ENCODE measurements around the gene SUSD2. TPM values are rescaled to one million over a fixed set of nuclear protein-coding genes. Genes with fewer than 3 reads are reported as not detected.

Gene SUSD2
- total RNA-seq, 1 experiment from 2014 or later = 2.5 TPM

- no peak overlapping the region for H3K27ac Mint-ChIP-seq (ENCODE audit: unreplicated experiment)
- no TSS peak for BruUV-seq (replicated peaks)
Measured at GRCh38 chr22:24148266-24149197, 32.8 kb upstream of the SUSD2 start.

GRCh38 chr22:24149198-24149590 lies 32.1 kb upstream of the SUSD2 start:
- Mint-ChIP-seq H3K36me3 (ENCODE audit: insufficient read depth, unreplicated experiment) (no peaks in the 10 kb centered on the region), H3K4me3 (ENCODE audit: low read depth, unreplicated experiment) (no peak overlapping the region), H3K27ac (ENCODE audit: unreplicated experiment) (no peak overlapping the region), H3K4me1 (ENCODE audit: low read depth, unreplicated experiment) (peaks cover 20% of the 10 kb centered on the region), H3K27me3 (ENCODE audit: unreplicated experiment) (no peaks in the 10 kb centered on the region), H3K9me3 (ENCODE audit: low read depth, unreplicated experiment) (no peaks in the 10 kb centered on the region)
- no peak for TF ChIP-seq CTCF (IDR thresholded peaks at IDR 0.05; ENCODE audit: unreplicated experiment)
- DNase-seq = no peak
- BruUV-seq (replicated peaks) = no TSS peak
- CTCF ChIA-PET = no interaction called here
- intact Hi-C loops (cut with micrococcal nuclease; ENCODE audit: unreplicated experiment) = no loop called here

More at GRCh38 chr22:24148266-24149197, 32.8 kb upstream of the SUSD2 start:
- CTCF ChIA-PET = no interaction called here
- no peak for DNase-seq
- Mint-ChIP-seq H3K4me3 (ENCODE audit: low read depth, unreplicated experiment) (no peak overlapping the region), H3K9me3 (ENCODE audit: low read depth, unreplicated experiment) (no peaks in the 10 kb centered on the region), H3K36me3 (ENCODE audit: insufficient read depth, unreplicated experiment) (no peaks in the 10 kb centered on the region), H3K4me1 (ENCODE audit: low read depth, unreplicated experiment) (peaks cover 20% of the 10 kb centered on the region), H3K27me3 (ENCODE audit: unreplicated experiment) (no peaks in the 10 kb centered on the region)
- TF ChIP-seq CTCF (IDR thresholded peaks at IDR 0.05; ENCODE audit: unreplicated experiment) = no peak
- intact Hi-C loops (cut with micrococcal nuclease; ENCODE audit: unreplicated experiment) = no loop called here

- CTCF ChIA-PET = interaction anchor here (0.6 kb wide), 1 partner anchor 78 kb away, joined by 3 read pairs; no protein-coding TSS in a partner anchor
- no peak for DNase-seq
- H3K9me3 Mint-ChIP-seq (ENCODE audit: low read depth, unreplicated experiment) = no peaks in the 10 kb centered on the region
- TF ChIP-seq CTCF (IDR thresholded peaks at IDR 0.05; ENCODE audit: unreplicated experiment) = no peak
- no peak overlapping the region for H3K27ac Mint-ChIP-seq (ENCODE audit: unreplicated experiment)
- peaks cover 14% of the 10 kb centered on the region for H3K36me3 Mint-ChIP-seq (ENCODE audit: insufficient read depth, unreplicated experiment)
- intact Hi-C loops (cut with micrococcal nuclease; ENCODE audit: unreplicated experiment) = no loop called here
- no peak overlapping the region for H3K4me3 Mint-ChIP-seq (ENCODE audit: low read depth, unreplicated experiment)
- no peaks in the 10 kb centered on the region for H3K27me3 Mint-ChIP-seq (ENCODE audit: unreplicated experiment)
- BruUV-seq (replicated peaks) = no TSS peak
- peaks cover 9% of the 10 kb centered on the region for H3K4me1 Mint-ChIP-seq (ENCODE audit: low read depth, unreplicated experiment)
Measured at GRCh38 chr22:24153353-24153752, 27.9 kb upstream of the SUSD2 start.

GRCh38 chr22:24153959-24154358 lies 27.3 kb upstream of the SUSD2 start:
- H3K4me1 Mint-ChIP-seq (ENCODE audit: low read depth, unreplicated experiment) = peaks cover 9% of the 10 kb centered on the region
- CTCF ChIA-PET = interaction anchor here (0.6 kb wide), 1 partner anchor 77 kb away, joined by 3 read pairs; no protein-coding TSS in a partner anchor
- H3K4me3 Mint-ChIP-seq (ENCODE audit: low read depth, unreplicated experiment) = no peak overlapping the region
- intact Hi-C loops (cut with micrococcal nuclease; ENCODE audit: unreplicated experiment) = no loop called here
- H3K27me3 Mint-ChIP-seq (ENCODE audit: unreplicated experiment) = no peaks in the 10 kb centered on the region
- peaks cover 14% of the 10 kb centered on the region for H3K36me3 Mint-ChIP-seq (ENCODE audit: insufficient read depth, unreplicated experiment)
- TF ChIP-seq CTCF (IDR thresholded peaks at IDR 0.05; ENCODE audit: unreplicated experiment) = no peak
- DNase-seq = no peak
- no peaks in the 10 kb centered on the region for H3K9me3 Mint-ChIP-seq (ENCODE audit: low read depth, unreplicated experiment)
- H3K27ac Mint-ChIP-seq (ENCODE audit: unreplicated experiment) = no peak overlapping the region
- no TSS peak for BruUV-seq (replicated peaks)

Data from Calu3 (cell line).